Testis (tissue), 2 donors: ENCODE data around the gene TMEM209.

Experiments
- POLR2A ChIP-seq: fragments of 450-650 bp; IDR thresholded peaks from one replicate; pipeline ENCODE4 v1.6.1; 2017; ENCODE audit warnings: antibody characterized with exemption, mild to moderate bottlenecking, moderate library complexity
- TF ChIP-seq, protein P1 (sequence below), 3 experiments: fragments of 450-650 bp in 2 of 3; fragments of 200-600 bp in 1 of 3; sonication (generic) in 1 of 3; IDR thresholded peaks; one replicate each; pipeline ENCODE4 v1.5.1; 2016 to 2019; ENCODE audit warnings: antibody characterized with exemption in 3 of 3, mild to moderate bottlenecking in 2 of 3, moderate library complexity in 1 of 3

DNA sequence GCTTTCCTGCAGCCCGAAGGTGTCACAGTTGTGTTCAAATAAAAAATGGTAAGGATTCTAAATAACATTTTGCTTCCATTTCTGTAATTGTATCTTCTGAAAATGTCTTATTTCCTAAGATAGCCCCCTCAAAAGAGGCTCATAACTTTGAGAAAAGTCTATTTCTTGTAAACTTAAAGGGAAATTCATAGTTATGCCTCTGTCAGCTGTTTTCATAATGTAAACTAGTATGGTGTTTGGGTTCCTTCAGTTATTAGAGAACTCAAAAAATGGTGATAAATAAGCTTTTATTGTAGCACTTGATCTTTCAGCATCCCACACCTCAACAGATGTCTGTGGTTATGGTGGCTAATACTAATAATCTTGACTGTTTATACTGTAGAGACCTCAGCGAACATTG lies 77.8 kb downstream of the TMEM209 start:
- TF ChIP-seq, protein P1, sequence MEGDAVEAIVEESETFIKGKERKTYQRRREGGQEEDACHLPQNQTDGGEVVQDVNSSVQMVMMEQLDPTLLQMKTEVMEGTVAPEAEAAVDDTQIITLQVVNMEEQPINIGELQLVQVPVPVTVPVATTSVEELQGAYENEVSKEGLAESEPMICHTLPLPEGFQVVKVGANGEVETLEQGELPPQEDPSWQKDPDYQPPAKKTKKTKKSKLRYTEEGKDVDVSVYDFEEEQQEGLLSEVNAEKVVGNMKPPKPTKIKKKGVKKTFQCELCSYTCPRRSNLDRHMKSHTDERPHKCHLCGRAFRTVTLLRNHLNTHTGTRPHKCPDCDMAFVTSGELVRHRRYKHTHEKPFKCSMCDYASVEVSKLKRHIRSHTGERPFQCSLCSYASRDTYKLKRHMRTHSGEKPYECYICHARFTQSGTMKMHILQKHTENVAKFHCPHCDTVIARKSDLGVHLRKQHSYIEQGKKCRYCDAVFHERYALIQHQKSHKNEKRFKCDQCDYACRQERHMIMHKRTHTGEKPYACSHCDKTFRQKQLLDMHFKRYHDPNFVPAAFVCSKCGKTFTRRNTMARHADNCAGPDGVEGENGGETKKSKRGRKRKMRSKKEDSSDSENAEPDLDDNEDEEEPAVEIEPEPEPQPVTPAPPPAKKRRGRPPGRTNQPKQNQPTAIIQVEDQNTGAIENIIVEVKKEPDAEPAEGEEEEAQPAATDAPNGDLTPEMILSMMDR (IDR thresholded peaks at IDR 0.05), result no peak
- no peak for TF ChIP-seq POLR2A
